Suprapubic skin (tissue), 4 donors: Measurements from ENCODE around the gene ACYP2. TPM values are rescaled to one million over a fixed set of nuclear protein-coding genes. Genes with fewer than 3 reads are reported as not detected.

Experiments used
- DNase-seq, 2 donors: peaks; one replicate each; pipeline ENCODE4 v3.0.0-alpha.2; 2019; ENCODE audit warnings: low spot score in 2 of 2
- H3K27ac ChIP-seq: fragments of 200-600 bp; sonication (generic); one replicate; pipeline ENCODE4 v1.5.1; 2019
- H3K27me3 ChIP-seq: fragments of 200-600 bp; sonication (generic); one replicate; pipeline ENCODE4 v1.5.1; 2019
- H3K36me3 ChIP-seq: fragments of 200-600 bp; sonication (generic); one replicate; pipeline ENCODE4 v1.5.1; 2019
- H3K4me1 ChIP-seq: fragments of 200-600 bp; sonication (generic); one replicate; pipeline ENCODE4 v1.5.1; 2019
- H3K4me3 ChIP-seq: fragments of 200-600 bp; sonication (generic); one replicate; pipeline ENCODE4 v1.5.1; 2019; ENCODE audit warnings: mild to moderate bottlenecking
- H3K9me3 ChIP-seq: fragments of 200-600 bp; sonication (generic); one replicate; pipeline ENCODE4 v1.5.1; 2019
- EP300 ChIP-seq: sonication (generic); formaldehyde crosslinking; IDR thresholded peaks from one replicate; pipeline ENCODE4 v1.6.1; 2017; ENCODE audit warnings: antibody characterized with exemption
- POLR2A ChIP-seq, 2 donors: fragments of 450-650 bp; IDR thresholded peaks; one replicate each; pipeline ENCODE4 v1.6.1; 2017; ENCODE audit warnings: antibody characterized with exemption in 2 of 2, mild to moderate bottlenecking in 2 of 2, moderate library complexity in 2 of 2
- POLR2AphosphoS5 ChIP-seq, 3 donors: sonication (generic); formaldehyde crosslinking; IDR thresholded peaks; one replicate each; pipeline ENCODE4 v1.6.1; 2017; ENCODE audit warnings: antibody characterized with exemption in 3 of 3
- WGBS: methylation state at CpG from one replicate; pipeline ENCODE4 v1.1.5; 2018; 5-methylcytosine and 5-hydroxymethylcytosine counted together
- total RNA-seq, 4 donors: library from RNA; depleted of rRNA; stranded (reverse); fragments of >200 nt; gene quantifications; one replicate each; pipeline ENCODE4 v1.1.0, GENCODE V29; 2016
- TF ChIP-seq, protein P1 (sequence below), 2 donors: fragments of 200-600 bp in 1 of 2; fragments of 450-650 bp in 1 of 2; sonication (generic) in 1 of 2; IDR thresholded peaks; one replicate each; pipeline ENCODE4 v1.5.1; 2016 to 2019; ENCODE audit warnings: antibody characterized with exemption in 2 of 2, mild to moderate bottlenecking in 1 of 2, moderate library complexity in 1 of 2

The ACYP2 gene
- total RNA-seq, 4 donors from 2014 or later = 9.1 to 20.2 (median 14.2) TPM

DNA sequence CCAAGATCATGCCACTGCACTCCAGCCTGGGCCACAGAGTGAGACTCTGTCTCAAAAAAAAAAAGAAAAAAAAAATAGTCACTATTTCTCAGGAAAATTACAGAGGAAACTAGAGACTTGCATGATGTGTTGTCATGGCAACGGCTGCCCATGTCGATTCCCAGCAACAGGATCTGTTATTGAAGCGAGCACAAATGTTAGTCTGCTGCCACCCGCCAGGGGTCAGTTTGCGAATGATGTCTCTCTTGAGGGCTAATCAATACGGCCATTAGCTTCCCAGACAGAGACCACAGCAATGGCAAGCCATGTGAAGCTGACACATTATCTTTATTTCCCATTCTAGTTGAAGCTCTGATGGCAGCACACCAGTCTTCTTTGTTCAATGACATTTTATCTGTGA lies 32.4 kb upstream of the ACYP2 start:
- TF ChIP-seq, protein P1, sequence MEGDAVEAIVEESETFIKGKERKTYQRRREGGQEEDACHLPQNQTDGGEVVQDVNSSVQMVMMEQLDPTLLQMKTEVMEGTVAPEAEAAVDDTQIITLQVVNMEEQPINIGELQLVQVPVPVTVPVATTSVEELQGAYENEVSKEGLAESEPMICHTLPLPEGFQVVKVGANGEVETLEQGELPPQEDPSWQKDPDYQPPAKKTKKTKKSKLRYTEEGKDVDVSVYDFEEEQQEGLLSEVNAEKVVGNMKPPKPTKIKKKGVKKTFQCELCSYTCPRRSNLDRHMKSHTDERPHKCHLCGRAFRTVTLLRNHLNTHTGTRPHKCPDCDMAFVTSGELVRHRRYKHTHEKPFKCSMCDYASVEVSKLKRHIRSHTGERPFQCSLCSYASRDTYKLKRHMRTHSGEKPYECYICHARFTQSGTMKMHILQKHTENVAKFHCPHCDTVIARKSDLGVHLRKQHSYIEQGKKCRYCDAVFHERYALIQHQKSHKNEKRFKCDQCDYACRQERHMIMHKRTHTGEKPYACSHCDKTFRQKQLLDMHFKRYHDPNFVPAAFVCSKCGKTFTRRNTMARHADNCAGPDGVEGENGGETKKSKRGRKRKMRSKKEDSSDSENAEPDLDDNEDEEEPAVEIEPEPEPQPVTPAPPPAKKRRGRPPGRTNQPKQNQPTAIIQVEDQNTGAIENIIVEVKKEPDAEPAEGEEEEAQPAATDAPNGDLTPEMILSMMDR (IDR thresholded peaks at IDR 0.05) = no peak
- no peak for TF ChIP-seq POLR2A (IDR thresholded peaks at IDR 0.05)
- no peak for TF ChIP-seq EP300
- TF ChIP-seq POLR2AphosphoS5 (IDR thresholded peaks at IDR 0.05) = no peak
- no peak overlapping the region for H3K4me3 ChIP-seq
- H3K9me3 ChIP-seq = no peaks in the 10 kb centered on the region
- WGBS = 97% methylated on average over 6 of the region's 6 CpGs
- H3K27ac ChIP-seq = no peak overlapping the region
- no peaks in the 10 kb centered on the region for H3K27me3 ChIP-seq
- no peak for DNase-seq
- H3K36me3 ChIP-seq = no peaks in the 10 kb centered on the region
- H3K4me1 ChIP-seq = peaks cover 2% of the 10 kb centered on the region

DNA sequence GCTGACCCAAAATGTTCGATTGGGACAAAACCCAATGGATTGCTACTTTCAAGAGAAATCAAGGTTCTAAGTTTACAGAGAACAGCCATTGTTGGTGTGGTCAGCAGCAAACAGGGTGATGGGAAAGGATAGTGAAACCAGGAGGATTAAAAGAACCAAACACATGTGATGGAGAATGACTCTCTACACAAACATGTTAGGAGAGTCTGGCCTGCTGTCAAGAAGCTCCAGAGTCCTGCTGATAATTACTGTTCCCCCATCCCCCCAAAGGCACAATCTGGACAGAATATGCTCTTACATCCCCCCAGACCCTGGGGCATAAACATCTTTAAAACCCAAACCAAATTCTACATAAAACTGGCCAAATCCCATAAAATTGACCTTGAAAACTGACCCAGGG lies 32.0 kb upstream of the ACYP2 start:
- TF ChIP-seq POLR2AphosphoS5 (IDR thresholded peaks at IDR 0.05) (no peak), POLR2A (IDR thresholded peaks at IDR 0.05) (no peak), EP300 (no peak)
- TF ChIP-seq, protein P1 (IDR thresholded peaks at IDR 0.05) = no peak
- 80% methylated on average over 1 of the region's 1 CpG for WGBS
- Histone ChIP-seq H3K27me3 (no peaks in the 10 kb centered on the region), H3K4me3 (no peak overlapping the region), H3K36me3 (no peaks in the 10 kb centered on the region), H3K9me3 (no peaks in the 10 kb centered on the region), H3K4me1 (peaks cover 6% of the 10 kb centered on the region), H3K27ac (no peak overlapping the region)
- no peak for DNase-seq

DNA sequence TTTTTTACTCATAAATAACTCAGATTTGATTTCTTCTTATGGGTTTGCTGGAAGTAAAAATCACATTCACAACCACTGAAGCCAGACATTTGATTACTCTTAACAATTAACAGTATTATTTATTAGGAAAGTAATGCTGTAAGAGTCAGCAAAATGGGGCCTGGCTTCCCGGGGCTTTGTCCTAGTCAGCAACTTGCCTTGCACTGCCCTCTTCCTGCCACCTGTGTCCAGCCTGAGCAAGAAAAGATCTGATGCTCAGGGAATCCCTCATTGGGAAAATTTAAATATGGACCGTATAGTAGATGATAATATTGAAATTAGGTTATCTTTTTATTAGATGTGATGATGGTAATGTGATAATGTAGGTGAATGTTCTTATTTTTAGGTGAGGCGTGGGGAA lies 30.8 kb upstream of the ACYP2 start:
- Histone ChIP-seq H3K9me3 (no peaks in the 10 kb centered on the region), H3K27me3 (no peaks in the 10 kb centered on the region), H3K4me3 (no peak overlapping the region), H3K27ac (no peak overlapping the region), H3K4me1 (peaks cover 9% of the 10 kb centered on the region), H3K36me3 (no peaks in the 10 kb centered on the region)
- WGBS = 65% methylated on average over 3 of the region's 3 CpGs
- TF ChIP-seq, protein P1 (IDR thresholded peaks at IDR 0.05) = no peak
- no peak for TF ChIP-seq POLR2AphosphoS5 (IDR thresholded peaks at IDR 0.05)
- no peak for DNase-seq

DNA sequence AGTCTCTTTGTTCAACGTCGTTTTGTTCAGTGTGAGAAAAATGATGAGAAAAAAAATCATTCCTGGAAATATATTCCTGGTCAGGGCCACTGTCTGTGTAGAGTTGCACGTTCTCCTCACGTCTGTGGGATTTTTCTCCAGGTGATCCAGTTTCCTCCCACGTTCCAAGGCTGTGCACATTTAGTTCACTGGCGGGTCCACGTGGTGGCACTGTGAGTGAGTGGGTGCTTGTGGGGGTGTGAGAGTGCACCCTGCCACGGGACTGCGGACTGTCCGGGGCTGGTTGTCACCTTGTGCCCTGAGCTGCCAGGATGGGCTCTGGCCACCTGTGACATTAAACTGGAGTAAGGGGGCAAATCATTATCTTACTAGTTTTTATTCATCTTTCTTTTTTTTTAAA lies 30.3 kb upstream of the ACYP2 start:
- Histone ChIP-seq H3K36me3 (no peaks in the 10 kb centered on the region), H3K27me3 (no peaks in the 10 kb centered on the region), H3K9me3 (no peaks in the 10 kb centered on the region), H3K27ac (no peak overlapping the region), H3K4me3 (no peak overlapping the region), H3K4me1 (peaks cover 9% of the 10 kb centered on the region)
- TF ChIP-seq, protein P1 (IDR thresholded peaks at IDR 0.05) = no peak
- TF ChIP-seq POLR2AphosphoS5 (IDR thresholded peaks at IDR 0.05) (no peak), EP300 (no peak), POLR2A (IDR thresholded peaks at IDR 0.05) (no peak)
- no peak for DNase-seq
- 85% methylated on average over 10 of the region's 10 CpGs for WGBS

DNA sequence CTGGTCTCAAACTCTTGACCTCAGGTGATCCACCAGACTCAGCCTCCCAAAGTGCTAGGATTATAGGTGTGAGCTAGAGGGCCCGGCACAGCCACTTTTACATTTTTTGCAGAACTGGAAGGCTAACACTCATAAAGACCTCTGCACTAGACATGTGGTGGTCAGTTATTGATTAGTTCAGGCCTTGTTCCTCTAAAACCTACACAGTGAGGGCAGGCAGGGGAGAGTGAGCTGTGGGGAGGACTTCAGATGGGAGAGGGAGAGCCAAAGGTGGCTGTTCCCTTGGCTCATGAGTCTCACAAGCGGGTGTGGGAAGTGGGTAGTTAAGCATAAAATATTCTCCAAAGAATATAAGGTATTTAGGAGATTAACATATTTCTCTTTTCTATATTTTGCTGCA lies 29.3 kb upstream of the ACYP2 start:
- DNase-seq = no peak
- peaks cover 9% of the 10 kb centered on the region for H3K4me1 ChIP-seq
- no peak overlapping the region for H3K4me3 ChIP-seq
- H3K27ac ChIP-seq = no peak overlapping the region
- no peaks in the 10 kb centered on the region for H3K27me3 ChIP-seq
- H3K9me3 ChIP-seq = no peaks in the 10 kb centered on the region
- TF ChIP-seq, protein P1 (IDR thresholded peaks at IDR 0.05) = no peak
- no peak for TF ChIP-seq POLR2AphosphoS5 (IDR thresholded peaks at IDR 0.05)
- no peak for TF ChIP-seq EP300
- TF ChIP-seq POLR2A (IDR thresholded peaks at IDR 0.05) = no peak
- 95% methylated on average over 2 of the region's 2 CpGs for WGBS
- H3K36me3 ChIP-seq = no peaks in the 10 kb centered on the region
